Suprapubic skin (tissue), 4 donors: Measurements from ENCODE around the gene SIGLEC6. TPM values are rescaled to one million over a fixed set of nuclear protein-coding genes. Genes with fewer than 3 reads are reported as not detected.

Experiments
- DNase-seq, 2 donors: peaks; one replicate each; pipeline ENCODE4 v3.0.0-alpha.2; 2019; ENCODE audit warnings: low spot score in 2 of 2
- H3K27ac ChIP-seq: fragments of 200-600 bp; sonication (generic); one replicate; pipeline ENCODE4 v1.5.1; 2019
- H3K27me3 ChIP-seq: fragments of 200-600 bp; sonication (generic); one replicate; pipeline ENCODE4 v1.5.1; 2019
- H3K36me3 ChIP-seq: fragments of 200-600 bp; sonication (generic); one replicate; pipeline ENCODE4 v1.5.1; 2019
- H3K4me1 ChIP-seq: fragments of 200-600 bp; sonication (generic); one replicate; pipeline ENCODE4 v1.5.1; 2019
- H3K4me3 ChIP-seq: fragments of 200-600 bp; sonication (generic); one replicate; pipeline ENCODE4 v1.5.1; 2019; ENCODE audit warnings: mild to moderate bottlenecking
- H3K9me3 ChIP-seq: fragments of 200-600 bp; sonication (generic); one replicate; pipeline ENCODE4 v1.5.1; 2019
- CTCF ChIP-seq, 2 donors: fragments of 200-600 bp in 1 of 2; fragments of 450-650 bp in 1 of 2; sonication (generic) in 1 of 2; IDR thresholded peaks; one replicate each; pipeline ENCODE4 v1.5.1; 2016 to 2019; ENCODE audit warnings: antibody characterized with exemption in 2 of 2, mild to moderate bottlenecking in 1 of 2, moderate library complexity in 1 of 2
- EP300 ChIP-seq: sonication (generic); formaldehyde crosslinking; IDR thresholded peaks from one replicate; pipeline ENCODE4 v1.6.1; 2017; ENCODE audit warnings: antibody characterized with exemption
- POLR2A ChIP-seq, 2 donors: fragments of 450-650 bp; IDR thresholded peaks; one replicate each; pipeline ENCODE4 v1.6.1; 2017; ENCODE audit warnings: antibody characterized with exemption in 2 of 2, mild to moderate bottlenecking in 2 of 2, moderate library complexity in 2 of 2
- POLR2AphosphoS5 ChIP-seq, 3 donors: sonication (generic); formaldehyde crosslinking; IDR thresholded peaks; one replicate each; pipeline ENCODE4 v1.6.1; 2017; ENCODE audit warnings: antibody characterized with exemption in 3 of 3
- WGBS: methylation state at CpG from one replicate; pipeline ENCODE4 v1.1.5; 2018; 5-methylcytosine and 5-hydroxymethylcytosine counted together
- total RNA-seq, 4 donors: library from RNA; depleted of rRNA; stranded (reverse); fragments of >200 nt; gene quantifications; one replicate each; pipeline ENCODE4 v1.1.0, GENCODE V29; 2016

The SIGLEC6 gene
- total RNA-seq, 4 donors from 2014 or later: 0.26 to 0.30 TPM; not detected in 2

GRCh38 chr19:51493776-51494175 is 37.7 kb downstream of the SIGLEC6 start:
- no peak for TF ChIP-seq EP300
- TF ChIP-seq POLR2AphosphoS5 (IDR thresholded peaks at IDR 0.05): no peak
- TF ChIP-seq POLR2A (IDR thresholded peaks at IDR 0.05): no peak
- TF ChIP-seq CTCF (IDR thresholded peaks at IDR 0.05): no peak
- Histone ChIP-seq H3K36me3 (no peaks in the 10 kb centered on the region), H3K4me3 (no peak overlapping the region), H3K27ac (no peak overlapping the region), H3K27me3 (peaks cover 8% of the 10 kb centered on the region), H3K4me1 (no peaks in the 10 kb centered on the region), H3K9me3 (no peaks in the 10 kb centered on the region)
- no peak for DNase-seq
- WGBS: 36% methylated on average over 2 of the region's 2 CpGs

GRCh38 chr19:51491586-51491985 is 39.9 kb downstream of the SIGLEC6 start:
- Histone ChIP-seq H3K27me3 (peaks cover 8% of the 10 kb centered on the region), H3K36me3 (no peaks in the 10 kb centered on the region), H3K4me1 (no peaks in the 10 kb centered on the region), H3K27ac (no peak overlapping the region), H3K9me3 (no peaks in the 10 kb centered on the region), H3K4me3 (no peak overlapping the region)
- DNase-seq: no peak
- WGBS: 77% methylated on average over 5 of the region's 7 CpGs
- TF ChIP-seq POLR2A (IDR thresholded peaks at IDR 0.05) (no peak), CTCF (IDR thresholded peaks at IDR 0.05) (no peak), POLR2AphosphoS5 (IDR thresholded peaks at IDR 0.05) (no peak), EP300 (no peak)

- H3K4me1 ChIP-seq: no peaks in the 10 kb centered on the region
- 30% methylated on average over 6 of the region's 14 CpGs for WGBS
- no peak overlapping the region for H3K4me3 ChIP-seq
- no peak overlapping the region for H3K27ac ChIP-seq
- TF ChIP-seq POLR2A (IDR thresholded peaks at IDR 0.05) (no peak), POLR2AphosphoS5 (IDR thresholded peaks at IDR 0.05) (no peak), CTCF (IDR thresholded peaks at IDR 0.05) (no peak), EP300 (no peak)
- no peaks in the 10 kb centered on the region for H3K36me3 ChIP-seq
- peaks cover 8% of the 10 kb centered on the region for H3K27me3 ChIP-seq
- DNase-seq: no peak
- no peaks in the 10 kb centered on the region for H3K9me3 ChIP-seq
These were observed 40.8 kb downstream of the SIGLEC6 start for GRCh38 chr19:51490676-51491075.

GRCh38 chr19:51489113-51489512 is 42.4 kb downstream of the SIGLEC6 start:
- Histone ChIP-seq H3K27me3 (peaks cover 8% of the 10 kb centered on the region), H3K4me3 (no peak overlapping the region), H3K36me3 (no peaks in the 10 kb centered on the region), H3K4me1 (no peaks in the 10 kb centered on the region), H3K27ac (no peak overlapping the region), H3K9me3 (no peaks in the 10 kb centered on the region)
- no peak for DNase-seq
- 44% methylated on average over 2 of the region's 2 CpGs for WGBS
- no peak for TF ChIP-seq CTCF (IDR thresholded peaks at IDR 0.05)
- TF ChIP-seq POLR2A (IDR thresholded peaks at IDR 0.05): no peak
- no peak for TF ChIP-seq EP300
- TF ChIP-seq POLR2AphosphoS5 (IDR thresholded peaks at IDR 0.05): no peak

- WGBS: 74% methylated on average over 3 of the region's 3 CpGs
- no peak for TF ChIP-seq POLR2A (IDR thresholded peaks at IDR 0.05)
- TF ChIP-seq POLR2AphosphoS5 (IDR thresholded peaks at IDR 0.05): no peak
- Histone ChIP-seq H3K36me3 (no peaks in the 10 kb centered on the region), H3K9me3 (no peaks in the 10 kb centered on the region), H3K27ac (no peak overlapping the region), H3K4me3 (no peak overlapping the region), H3K4me1 (no peaks in the 10 kb centered on the region), H3K27me3 (peaks cover 8% of the 10 kb centered on the region)
- DNase-seq: no peak
These were observed 43.0 kb downstream of the SIGLEC6 start for GRCh38 chr19:51488491-51488890.
